DOHH2 (cell line): ENCODE measurements around the gene SARM1.

Source experiments
- H3F3A ChIP-seq: fragments of 200-600 bp; sonication (generic), shearing (Covaris generic); 2 replicates; pipeline ENCODE4 v1.6.0; 2016; ENCODE audit warnings: antibody characterized with exemption, mild to moderate bottlenecking; ENCODE audit not compliant: control insufficient read depth, insufficient read depth
- H3K27ac ChIP-seq: fragments of 200-600 bp; sonication (generic); 2 replicates; pipeline ENCODE4 v1.5.1; 2014; ENCODE audit warnings: low read depth, mild to moderate bottlenecking, low read length, moderate library complexity
- H3K27me3 ChIP-seq: fragments of 200-600 bp; sonication (generic); 2 replicates; pipeline ENCODE4 v1.6.1; 2014; ENCODE audit warnings: mild to moderate bottlenecking, low read length, mixed read lengths; ENCODE audit not compliant: control insufficient read depth
- H3K36me3 ChIP-seq: fragments of 200-600 bp; sonication (generic); 2 replicates; pipeline ENCODE4 v1.6.1; 2014; ENCODE audit warnings: mild to moderate bottlenecking, low read length, moderate library complexity, mixed read lengths; ENCODE audit not compliant: control insufficient read depth
- H3K4me1 ChIP-seq: fragments of 200-600 bp; sonication (generic); 2 replicates; pipeline ENCODE4 v1.6.1; 2014; ENCODE audit warnings: mild to moderate bottlenecking, low read length, mixed read lengths; ENCODE audit not compliant: control insufficient read depth
- H3K4me2 ChIP-seq: fragments of 200-600 bp; sonication (generic); 2 replicates; pipeline ENCODE4 v1.6.0; 2014; ENCODE audit warnings: mild to moderate bottlenecking, low read length, moderate library complexity
- H3K4me3 ChIP-seq: fragments of 200-600 bp; sonication (generic); 2 replicates; pipeline ENCODE4 v1.5.1; 2014; ENCODE audit warnings: mild to moderate bottlenecking, low read length, mixed read lengths
- H3K79me2 ChIP-seq: fragments of 200-600 bp; sonication (generic); 2 replicates; pipeline ENCODE4 v1.6.1; 2014; ENCODE audit warnings: mild to moderate bottlenecking, low read length, mixed read lengths; ENCODE audit not compliant: control insufficient read depth
- H3K9me2 ChIP-seq: fragments of 200-600 bp; sonication (generic); replicated peaks from 2 replicates; pipeline ENCODE4 v1.6.1; 2014; ENCODE audit warnings: mild to moderate bottlenecking, low read length, mixed read lengths; ENCODE audit not compliant: control insufficient read depth
- H3K9me3 ChIP-seq: fragments of 200-600 bp; sonication (generic); 2 replicates; pipeline ENCODE4 v1.6.1; 2014; ENCODE audit warnings: antibody characterized with exemption, low read length, mixed read lengths; ENCODE audit not compliant: control insufficient read depth, insufficient read depth
- H4K20me1 ChIP-seq: fragments of 200-600 bp; sonication (generic); 2 replicates; pipeline ENCODE4 v1.6.0; 2014; ENCODE audit warnings: low read depth, mild to moderate bottlenecking, antibody characterized with exemption, low read length, moderate library complexity; ENCODE audit not compliant: control insufficient read depth, insufficient read depth
- CTCF ChIP-seq: fragments of 200-600 bp; sonication (generic); IDR thresholded peaks from one replicate; pipeline ENCODE4 v1.5.1; 2014; ENCODE audit warnings: antibody characterized with exemption, mild to moderate bottlenecking, low read depth, low read length; ENCODE audit not compliant: poor library complexity, severe bottlenecking
- EZH2phosphoT487 ChIP-seq: fragments of 200-600 bp; sonication (generic); IDR thresholded peaks from 2 replicates; pipeline ENCODE4 v1.6.1; 2017; ENCODE audit warnings: borderline replicate concordance, mild to moderate bottlenecking, antibody characterized with exemption, low read length, moderate library complexity, mixed read lengths

SARM1 gene

GRCh38 chr17:28404007-28404406 lies 32.5 kb downstream of the SARM1 start:
- Histone ChIP-seq H3K4me2 (no peak overlapping the region), H3K36me3 (no peaks in the 10 kb centered on the region), H3K9me3 (no peaks in the 10 kb centered on the region), H3K27me3 (peaks cover 6% of the 10 kb centered on the region; the same call in 1 of the 2 replicates), H3K4me1 (peaks cover 24% of the 10 kb centered on the region), H4K20me1 (no peaks in the 10 kb centered on the region), H3K9me2 (no peaks in the 10 kb centered on the region), H3K79me2 (no peaks in the 10 kb centered on the region), H3K4me3 (no peak overlapping the region), H3F3A (no peaks in the 10 kb centered on the region), H3K27ac (no peak overlapping the region)
- TF ChIP-seq EZH2phosphoT487: no peak
- no peak for TF ChIP-seq CTCF

GRCh38 chr17:28404461-28404811 lies 32.9 kb downstream of the SARM1 start:
- H3K4me2 ChIP-seq: no peak overlapping the region
- H3K79me2 ChIP-seq: no peaks in the 10 kb centered on the region
- H3F3A ChIP-seq: no peaks in the 10 kb centered on the region
- no peaks in the 10 kb centered on the region for H3K36me3 ChIP-seq
- peaks cover 24% of the 10 kb centered on the region for H3K4me1 ChIP-seq
- no peaks in the 10 kb centered on the region for H3K9me3 ChIP-seq
- TF ChIP-seq CTCF (no peak), EZH2phosphoT487 (no peak)
- H3K9me2 ChIP-seq: no peaks in the 10 kb centered on the region
- H3K4me3 ChIP-seq: no peak overlapping the region
- H4K20me1 ChIP-seq: no peaks in the 10 kb centered on the region
- H3K27ac ChIP-seq: no peak overlapping the region
- peaks cover 6% of the 10 kb centered on the region; the same call in 1 of the 2 replicates for H3K27me3 ChIP-seq

GRCh38 chr17:28404812-28405570 lies 33.5 kb downstream of the SARM1 start:
- no peaks in the 10 kb centered on the region for H3F3A ChIP-seq
- no peaks in the 10 kb centered on the region for H3K9me2 ChIP-seq
- no peaks in the 10 kb centered on the region for H3K79me2 ChIP-seq
- H4K20me1 ChIP-seq: no peaks in the 10 kb centered on the region
- no peak overlapping the region for H3K27ac ChIP-seq
- H3K4me3 ChIP-seq: peak overlapping the region; percentile 96
- H3K9me3 ChIP-seq: no peaks in the 10 kb centered on the region
- peaks cover 24% of the 10 kb centered on the region for H3K4me1 ChIP-seq
- H3K27me3 ChIP-seq: peaks cover 6% of the 10 kb centered on the region; the same call in 1 of the 2 replicates
- H3K4me2 ChIP-seq: peak overlapping the region; percentile 96
- TF ChIP-seq CTCF (no peak), EZH2phosphoT487 (no peak)
- H3K36me3 ChIP-seq: no peaks in the 10 kb centered on the region
